Esophagus mucosa (tissue), 1 donor: ENCODE data around the gene NLRC3. TPM values are rescaled to one million over a fixed set of nuclear protein-coding genes. Genes with fewer than 3 reads are reported as not detected.
"Not testable (repeated sequence)": the region's sequence is repeated elsewhere in the genome, so short reads cannot be mapped to it uniquely, and the experiment has no call there.

Experiments used
- ATAC-seq: fragments of 200-7000 bp; cut with Tn5 transposase; one replicate; pipeline ENCODE4 v1.9.1; 2020
- total RNA-seq: library from RNA; stranded (reverse); gene quantifications from one replicate; pipeline ENCODE4 v1.2.4, GENCODE V29; 2023
- donor health status: DM: yes; HTN: yes; CAD: no.

Gene NLRC3
- total RNA-seq, 1 donor from 2014 or later, result 0.48 TPM

DNA sequence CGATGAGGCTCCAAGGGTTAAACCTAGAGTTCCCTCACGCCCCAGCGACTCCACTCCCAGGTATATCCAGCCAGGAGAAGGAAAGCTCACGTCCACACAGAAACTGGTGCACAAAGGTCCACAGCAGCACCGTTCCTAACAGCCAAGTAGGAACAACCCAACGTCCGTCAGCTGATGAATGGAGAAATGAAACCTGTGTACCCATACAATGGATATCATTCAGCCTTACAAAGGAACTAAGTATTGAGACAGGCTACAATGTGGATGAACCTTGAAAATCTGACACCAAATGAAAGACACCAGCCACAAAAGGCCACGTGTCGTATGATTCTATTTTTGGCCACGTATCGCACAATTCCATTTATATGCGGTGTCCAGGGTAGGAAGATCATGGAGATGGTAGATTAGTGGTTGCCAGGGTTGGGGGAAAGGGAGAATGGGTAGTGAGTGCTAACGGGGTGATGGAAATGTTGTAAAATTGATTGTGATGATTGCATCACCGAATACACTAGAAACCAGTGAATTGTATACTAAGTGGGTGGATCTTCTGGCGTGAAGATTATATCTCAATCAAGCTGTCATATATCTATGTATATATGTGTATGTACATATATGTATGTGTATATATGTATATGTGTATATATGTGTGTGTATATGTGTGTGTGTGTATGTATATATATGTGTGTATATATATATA, 30.1 kb downstream of the NLRC3 start:
- ATAC-seq, result no peak

DNA sequence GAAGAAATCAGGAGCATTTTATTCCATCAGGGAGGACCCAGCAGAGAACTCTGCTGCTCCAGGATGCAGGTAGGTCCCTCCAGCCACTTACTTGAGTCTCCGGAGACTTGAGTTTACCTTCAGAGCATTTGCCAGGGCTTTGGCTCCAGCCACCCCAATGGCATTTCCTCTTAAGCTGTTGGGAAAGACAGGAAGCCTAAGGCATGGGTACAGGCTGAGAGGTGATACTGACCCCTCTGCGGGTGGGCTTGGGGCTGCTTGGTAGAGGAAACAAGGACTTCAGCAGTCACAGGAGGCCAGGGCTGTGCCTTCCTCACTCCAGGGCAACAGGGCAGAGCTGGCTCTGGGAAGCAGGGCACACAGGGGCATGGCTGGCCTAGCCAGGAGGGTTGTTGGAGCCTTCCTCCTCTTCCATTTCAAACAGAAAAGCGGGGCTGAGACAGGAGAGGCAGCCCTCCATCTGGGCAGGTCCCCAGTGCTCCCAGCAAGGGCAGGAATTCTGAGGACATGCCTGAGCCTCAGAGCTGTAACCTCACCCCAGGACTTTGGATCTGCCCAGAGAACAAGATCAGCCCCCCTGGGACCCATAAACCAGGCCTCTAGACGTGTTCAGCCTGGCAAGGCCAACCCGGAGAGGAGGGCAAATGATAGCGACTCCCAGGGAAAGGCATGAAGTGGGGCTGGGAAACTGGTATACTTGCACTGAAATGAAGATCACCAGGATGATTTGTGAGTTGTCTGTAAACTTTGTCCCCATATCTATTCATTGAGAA, 34.4 kb downstream of the NLRC3 start:
- peak; percentile 31 for ATAC-seq

DNA sequence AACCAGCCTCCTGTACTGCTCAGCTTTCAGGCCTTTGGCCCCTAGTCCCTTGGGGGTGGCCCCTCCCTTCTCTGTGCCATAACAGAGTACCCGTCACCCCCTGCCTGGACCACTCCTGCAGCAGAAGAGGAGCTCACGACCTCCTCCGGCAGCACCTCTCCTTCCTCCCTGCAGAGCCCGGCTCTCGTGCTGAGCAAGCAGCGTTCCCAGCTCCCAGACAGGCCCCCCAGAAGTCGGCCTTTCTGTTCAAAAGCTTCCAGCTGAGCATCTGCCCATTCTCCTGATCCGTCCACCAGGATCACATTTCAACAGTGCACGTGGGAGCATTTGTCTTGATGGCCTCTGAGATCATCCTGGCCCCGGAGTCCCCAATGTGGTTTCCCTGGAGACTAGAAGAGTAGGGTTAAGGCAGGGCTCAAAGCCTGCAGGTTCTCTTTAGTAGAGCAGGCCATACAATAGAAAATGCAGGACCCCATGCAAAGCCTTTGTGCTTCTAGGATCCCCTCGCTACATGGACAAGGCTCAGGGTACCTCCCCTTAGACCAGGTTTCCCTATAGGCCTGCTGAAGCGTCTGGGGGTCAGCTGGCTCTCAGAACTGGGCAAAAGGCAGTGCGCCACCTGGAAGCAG, 35.6 kb downstream of the NLRC3 start:
- no peak for ATAC-seq

DNA sequence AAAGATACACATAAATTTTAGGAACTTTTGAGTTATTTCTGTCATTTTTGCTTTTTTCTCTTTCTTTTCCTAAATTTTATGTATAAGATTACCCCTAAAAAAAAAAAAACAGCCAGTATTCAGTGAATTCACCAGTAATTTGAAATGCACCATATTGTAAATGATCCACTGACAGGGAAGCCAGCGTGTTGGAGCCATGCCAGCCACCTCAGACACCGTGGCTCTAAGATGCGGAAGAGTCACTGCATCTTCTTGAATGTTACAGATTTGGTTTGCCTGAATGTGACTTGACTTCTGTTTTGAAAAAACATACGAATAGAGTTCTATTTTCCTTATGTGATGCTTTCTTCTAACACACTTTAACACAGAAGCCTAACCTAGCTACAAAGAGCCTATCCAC, 39.0 kb downstream of the NLRC3 start:
- no peak for ATAC-seq

DNA sequence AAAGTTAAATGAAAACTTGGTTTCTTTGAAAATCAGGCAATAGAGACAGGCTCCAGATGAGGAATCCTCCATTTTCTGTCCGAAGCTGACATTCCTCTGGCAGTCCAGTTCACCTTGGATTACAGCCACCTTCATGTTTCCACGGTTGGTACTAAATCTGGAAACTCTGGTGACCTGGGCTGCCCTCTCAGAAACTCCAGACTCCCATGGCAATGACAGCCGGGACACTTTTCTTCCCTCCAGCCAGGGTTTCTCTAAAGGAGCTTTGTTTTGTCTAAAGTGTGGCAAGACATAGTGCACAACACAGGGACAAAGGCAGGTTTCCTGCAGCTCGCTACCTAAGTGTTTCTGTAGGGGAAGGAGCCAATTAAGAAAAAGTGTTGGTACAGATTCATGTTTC, 40.4 kb downstream of the NLRC3 start:
- ATAC-seq, result no peak

DNA sequence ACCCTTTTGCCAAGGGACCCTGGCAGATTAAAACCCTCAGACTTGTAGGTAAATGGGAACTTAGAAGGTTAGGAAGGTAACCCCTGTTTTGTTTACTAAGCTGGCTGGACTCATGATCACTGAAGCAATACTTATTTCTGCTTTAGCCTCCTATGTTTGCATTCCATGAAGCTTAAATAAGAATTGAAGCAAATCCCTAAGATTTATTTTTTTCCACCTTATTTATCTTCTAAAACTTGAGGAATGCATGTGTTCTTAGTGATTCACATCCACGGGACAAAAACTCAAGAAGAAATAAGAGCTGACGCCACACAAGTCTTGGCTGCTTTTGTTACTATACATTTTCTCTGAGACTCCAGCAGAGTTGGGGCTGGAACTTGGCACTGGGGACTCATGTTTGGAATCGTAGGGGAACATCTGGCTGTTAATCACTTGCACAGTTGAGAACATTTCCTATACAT, 40.9 kb downstream of the NLRC3 start:
- ATAC-seq, result no peak

DNA sequence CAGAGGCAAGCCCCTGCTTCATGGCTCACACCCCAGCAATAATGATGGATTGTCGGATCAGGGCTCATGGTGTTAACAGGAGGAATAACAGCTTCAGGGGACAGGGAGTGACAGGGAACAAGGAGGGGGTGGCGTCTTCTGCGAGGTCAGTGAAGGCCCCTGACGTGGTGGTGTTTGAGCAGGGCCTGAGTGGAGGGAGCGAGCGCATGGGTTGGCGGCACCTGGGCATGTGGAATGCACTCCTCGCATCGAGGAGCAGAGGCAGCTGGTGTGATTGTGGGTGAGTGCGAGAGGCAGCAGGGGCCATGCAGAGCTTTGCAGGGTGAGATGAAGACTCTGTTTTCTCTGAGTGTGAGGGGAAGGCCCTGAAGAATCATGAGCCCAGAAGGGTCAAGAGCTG, 43.1 kb downstream of the NLRC3 start:
- no peak for ATAC-seq

DNA sequence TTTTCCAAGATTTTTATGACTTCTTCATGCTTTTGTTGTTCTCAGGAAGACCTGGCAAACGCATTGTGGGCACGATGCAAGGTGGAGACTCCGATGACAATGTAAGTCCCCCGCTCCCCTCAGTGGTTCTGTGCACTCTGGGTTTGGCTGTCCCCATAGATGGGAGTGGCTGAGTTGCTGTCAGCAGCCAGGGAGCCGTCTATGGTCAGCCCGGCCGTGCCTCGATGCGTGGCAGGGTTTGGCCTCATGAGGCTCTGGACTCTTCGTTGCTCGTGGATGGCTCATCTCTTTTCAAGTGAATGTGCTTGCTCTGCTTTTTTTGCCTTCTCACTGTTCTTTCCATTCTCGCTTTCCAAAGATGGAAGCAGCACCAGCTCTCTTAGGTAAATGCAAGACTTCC, 44.5 kb downstream of the NLRC3 start:
- no peak for ATAC-seq

DNA sequence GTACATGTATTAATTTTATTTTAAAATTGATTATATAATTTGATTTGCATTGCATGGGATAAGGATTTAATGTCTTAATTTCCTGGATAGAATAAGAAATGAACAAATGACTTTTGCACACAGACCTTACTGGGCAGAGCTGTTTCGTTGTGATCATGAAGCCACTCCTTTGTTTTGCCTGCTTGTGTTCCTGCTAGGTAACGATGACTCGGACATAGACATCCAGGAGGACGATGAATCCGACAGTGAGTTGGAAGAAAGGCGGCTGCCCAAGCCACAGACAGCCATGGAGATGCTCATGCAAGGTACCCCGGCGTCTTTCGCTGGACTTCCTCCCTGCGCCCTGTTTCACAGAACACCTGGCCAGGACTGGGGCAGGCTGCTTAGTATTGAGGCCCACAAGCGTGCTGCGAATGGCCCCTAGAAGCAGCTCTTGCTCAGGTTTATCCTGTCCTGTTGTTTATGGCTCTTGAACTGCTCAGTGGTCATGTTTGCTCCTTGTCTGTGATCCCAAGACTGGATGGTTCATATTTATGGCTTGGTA, 46.8 kb downstream of the NLRC3 start:
- ATAC-seq, result peak; percentile 63

DNA sequence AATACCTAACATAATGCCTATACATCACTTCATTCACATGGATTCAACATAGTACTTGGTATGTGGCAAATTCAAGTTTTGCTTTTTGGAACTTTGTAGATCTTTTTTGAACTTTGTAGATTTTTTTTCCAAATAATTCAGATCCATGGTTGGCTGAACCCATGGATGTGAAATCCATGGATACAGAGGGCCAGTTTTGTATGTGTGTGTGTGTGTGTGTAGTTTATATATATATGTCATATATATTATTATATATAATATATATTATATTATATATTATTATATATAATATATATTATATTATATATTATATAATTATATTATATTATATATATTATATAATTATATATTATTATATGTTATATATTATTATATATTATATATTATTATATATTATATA, 48.0 kb downstream of the NLRC3 start:
- no peak for ATAC-seq

DNA sequence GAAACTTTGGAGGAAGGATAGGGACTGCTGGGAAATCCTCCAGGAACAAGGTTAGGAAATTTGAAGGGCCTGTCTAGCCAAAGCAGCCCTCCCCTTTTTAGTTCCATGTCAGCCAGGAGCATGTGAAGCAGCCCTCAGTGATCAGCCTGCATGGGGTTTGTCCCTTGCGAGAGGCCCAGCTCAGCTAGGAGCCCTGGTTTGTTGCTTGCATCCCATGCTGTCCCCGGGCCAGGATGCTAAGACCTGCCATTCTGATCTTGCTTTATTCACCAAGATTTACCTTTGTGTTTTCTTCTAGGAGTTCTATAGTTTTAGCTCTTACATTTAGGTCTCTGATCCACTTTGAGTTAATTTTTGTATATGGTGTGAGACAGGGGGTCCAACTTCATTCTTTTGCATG, 48.8 kb downstream of the NLRC3 start:
- no peak for ATAC-seq

DNA sequence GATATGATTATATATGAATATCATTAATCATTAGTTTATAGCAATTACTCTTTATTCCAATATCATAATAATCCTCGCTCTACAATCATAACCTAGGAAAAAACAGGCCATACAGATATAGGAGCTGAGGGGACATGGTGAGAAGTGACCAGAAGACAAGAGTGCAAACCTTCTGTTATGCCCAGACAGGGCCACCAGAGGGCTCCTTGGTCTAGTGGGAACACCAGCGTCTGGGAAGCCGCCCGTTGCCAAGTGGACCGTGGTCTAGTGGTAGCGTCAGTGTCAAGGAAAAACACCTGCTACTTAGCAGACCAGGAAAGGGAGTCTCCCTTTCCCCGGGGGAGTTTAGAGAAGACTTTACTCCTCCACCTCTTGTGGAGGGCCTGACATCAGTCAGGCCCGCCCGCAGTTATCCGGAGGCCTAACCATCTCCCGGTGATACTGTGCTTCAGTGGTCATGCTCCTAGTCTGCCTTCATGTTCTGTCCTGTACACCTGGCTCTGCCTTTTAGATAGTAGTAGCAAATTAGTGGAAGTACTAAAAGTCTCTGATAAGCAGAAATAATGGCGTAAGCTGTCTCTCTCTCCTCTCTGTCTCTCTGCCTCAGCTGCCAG, 49.9 kb downstream of the NLRC3 start:
- not testable (repeated sequence) for ATAC-seq

DNA sequence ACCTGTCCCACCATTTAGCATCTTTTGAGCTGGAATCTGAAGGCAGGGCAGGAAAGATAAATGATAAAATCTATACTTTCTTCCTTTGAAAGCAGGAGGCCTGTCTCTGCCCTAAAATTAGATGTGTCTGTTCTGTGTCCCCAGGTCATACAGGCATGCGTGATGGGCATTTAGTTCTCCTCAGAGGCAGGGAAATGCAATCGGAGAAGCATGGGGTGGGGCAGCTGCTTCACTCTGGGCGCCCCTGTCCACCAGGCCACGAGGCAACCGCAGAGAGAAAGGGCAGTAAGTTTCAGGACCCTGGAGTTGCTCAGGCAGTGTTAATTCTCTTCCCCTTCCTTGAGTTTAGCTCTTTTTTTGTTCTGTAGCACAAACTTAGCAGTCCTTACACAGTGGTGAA, 51.3 kb downstream of the NLRC3 start:
- ATAC-seq, result no peak

DNA sequence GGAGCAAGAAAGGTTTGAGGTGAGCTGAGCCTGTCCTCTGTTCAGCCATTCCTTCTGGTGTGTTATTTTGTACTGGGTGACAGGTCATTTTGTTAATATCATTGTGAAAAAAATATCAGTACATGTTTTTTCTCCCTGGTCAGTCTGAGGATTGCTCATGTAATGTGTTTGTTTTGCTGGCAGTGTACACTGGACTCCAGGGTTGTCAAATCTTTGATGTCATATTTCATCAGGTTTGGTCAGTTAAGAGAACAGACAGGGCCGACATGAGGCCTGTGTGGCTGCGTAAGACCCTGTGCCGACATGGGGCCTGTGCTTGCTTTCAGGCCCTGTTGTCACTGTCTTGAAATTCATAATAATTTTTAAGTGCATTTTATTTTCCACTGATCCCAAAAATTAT, 53.9 kb downstream of the NLRC3 start:
- ATAC-seq, result no peak

DNA sequence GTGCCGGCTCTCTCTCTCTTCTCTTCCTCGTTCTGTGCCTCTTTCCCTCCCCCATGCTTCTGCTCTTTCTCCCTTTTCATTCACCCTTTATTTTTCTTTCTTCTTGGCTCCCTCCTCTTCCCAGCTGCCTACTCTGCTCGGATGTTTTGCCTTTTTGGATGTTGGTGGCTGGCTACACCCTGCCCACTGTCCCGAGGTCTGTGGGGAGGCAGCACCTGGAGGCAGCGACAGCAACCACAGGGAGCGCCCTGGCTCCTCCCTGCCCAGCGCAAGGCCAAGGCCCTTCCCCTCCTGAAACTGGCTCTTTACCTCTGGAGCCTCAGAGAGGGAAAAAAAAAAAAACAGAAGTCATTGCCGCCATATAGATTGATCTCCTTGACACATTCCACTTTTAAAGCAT, 56.4 kb downstream of the NLRC3 start:
- no peak for ATAC-seq

DNA sequence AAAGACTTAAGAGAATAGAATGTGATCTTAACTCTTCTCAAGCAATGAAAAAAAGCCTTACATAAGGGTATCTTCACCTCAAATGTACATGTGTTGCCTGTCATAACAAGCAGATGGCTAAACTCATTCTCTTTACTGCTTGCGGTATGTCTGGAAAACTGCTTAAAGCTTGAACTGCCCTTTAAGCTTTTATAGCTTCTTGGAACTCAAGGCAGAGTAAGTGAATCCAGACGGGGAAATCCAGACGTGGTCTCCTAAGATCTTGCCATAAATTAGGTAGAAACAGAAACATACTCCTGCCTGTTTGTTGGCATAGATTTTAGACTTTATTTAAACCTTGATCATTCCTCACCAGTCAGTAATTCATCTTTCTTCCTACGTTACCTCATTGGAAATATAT, 56.8 kb downstream of the NLRC3 start:
- ATAC-seq, result no peak

DNA sequence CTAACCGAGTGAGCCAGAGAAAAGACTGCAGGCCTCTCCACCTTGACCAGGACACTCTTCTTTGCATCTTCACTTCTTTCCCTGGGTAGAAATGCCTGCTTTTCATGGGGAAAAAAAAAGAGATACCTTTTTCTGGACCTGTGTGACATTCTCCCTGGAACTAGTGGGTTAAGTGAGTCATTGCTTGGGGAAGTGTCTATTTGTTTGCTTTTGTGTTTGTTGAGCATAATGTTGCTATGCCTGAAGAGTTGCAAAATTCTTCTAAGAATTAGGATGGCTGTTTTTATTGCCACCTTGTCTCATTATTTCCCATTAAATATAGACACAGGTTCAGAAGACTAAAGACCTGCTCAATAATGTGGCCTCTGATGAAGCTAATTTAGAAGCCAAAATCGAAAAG, 57.6 kb downstream of the NLRC3 start:
- ATAC-seq, result no peak

DNA sequence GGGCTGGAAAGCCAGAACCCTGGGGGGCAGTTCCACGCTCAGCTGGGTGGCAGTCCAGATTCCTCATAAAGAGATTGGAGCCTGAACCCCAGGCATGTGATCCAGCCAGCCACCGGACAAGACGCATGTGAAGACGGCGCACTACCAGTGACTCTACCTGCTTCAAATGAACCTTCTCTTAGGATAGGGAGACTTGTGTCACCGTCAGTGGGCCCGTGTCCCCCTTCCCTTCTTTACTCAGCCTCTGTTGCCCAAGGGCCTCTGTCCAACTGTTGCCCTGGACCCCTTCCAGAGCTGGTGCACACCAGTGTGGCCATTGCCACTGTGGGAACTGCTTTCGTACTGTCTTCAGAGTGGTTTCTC, 58.2 kb downstream of the NLRC3 start:
- ATAC-seq, result no peak

DNA sequence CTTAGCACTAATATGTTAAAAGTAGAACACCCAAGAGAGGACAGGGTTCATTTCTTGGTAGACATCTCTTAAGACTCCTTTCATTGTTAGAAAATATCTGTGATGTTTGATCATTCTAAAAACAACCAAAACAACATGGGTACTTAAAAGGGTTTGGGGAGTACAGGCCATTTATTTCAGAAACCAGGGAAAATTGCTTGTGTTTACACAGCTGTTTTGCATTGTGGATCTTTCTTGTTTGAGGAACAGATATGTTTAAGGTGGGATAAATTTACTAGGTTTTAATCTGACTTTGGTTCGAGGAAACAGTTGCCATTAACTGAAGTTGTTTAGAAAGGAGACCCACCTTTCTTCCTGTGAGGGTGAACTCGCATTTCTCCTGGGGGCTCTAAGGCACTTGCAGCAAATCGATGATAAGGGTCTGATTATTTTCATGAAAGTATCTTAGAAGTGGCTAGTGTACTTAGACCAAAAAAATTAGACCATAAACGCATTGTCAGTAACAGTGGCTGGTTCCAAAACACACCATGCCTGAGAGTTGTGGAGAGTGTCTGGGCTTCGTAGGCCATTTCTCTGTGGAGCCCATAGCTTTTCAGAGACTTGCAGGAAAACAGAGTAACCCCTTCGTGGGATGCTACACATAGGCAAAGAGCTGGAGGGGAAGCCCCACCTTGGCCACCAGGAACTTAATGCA, 58.8 kb downstream of the NLRC3 start:
- no peak for ATAC-seq

DNA sequence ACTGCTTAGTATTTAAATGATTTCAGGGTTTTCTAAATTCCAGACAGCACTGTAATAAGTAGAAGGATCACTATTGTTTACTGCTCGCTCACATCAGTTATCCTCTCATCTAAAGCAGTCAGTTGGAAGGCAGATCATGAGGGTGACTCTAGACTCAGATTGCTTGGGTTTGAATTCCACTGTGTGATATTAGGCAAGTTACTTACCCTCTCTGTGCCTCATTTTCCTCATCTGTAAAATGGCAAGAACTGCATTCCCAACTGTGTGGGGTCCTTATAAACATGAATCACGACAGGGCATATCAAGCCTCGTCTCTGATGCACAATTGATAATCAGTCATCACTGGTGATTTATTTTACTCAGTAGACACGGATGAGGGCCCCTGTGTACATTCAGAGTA, 61.3 kb downstream of the NLRC3 start:
- no peak for ATAC-seq

DNA sequence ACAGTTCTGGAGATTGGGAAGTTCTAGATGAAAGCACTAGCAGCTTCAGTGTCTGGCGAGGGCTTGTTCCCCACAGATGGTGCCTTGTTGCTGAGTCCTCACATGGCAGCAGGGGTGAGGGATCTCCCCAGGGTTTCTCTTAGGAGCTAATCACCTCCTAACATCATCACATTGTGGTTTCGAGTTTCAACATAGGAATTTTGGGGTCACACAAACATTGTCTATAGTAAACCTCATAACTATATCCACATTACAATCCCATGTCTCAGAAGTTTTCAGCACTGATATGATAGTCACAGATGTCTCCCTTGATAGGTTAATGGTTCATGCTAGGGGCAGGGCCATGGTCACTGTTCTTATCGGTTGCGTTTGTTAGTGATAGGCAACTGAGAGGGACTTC, 62.6 kb downstream of the NLRC3 start:
- no peak for ATAC-seq

DNA sequence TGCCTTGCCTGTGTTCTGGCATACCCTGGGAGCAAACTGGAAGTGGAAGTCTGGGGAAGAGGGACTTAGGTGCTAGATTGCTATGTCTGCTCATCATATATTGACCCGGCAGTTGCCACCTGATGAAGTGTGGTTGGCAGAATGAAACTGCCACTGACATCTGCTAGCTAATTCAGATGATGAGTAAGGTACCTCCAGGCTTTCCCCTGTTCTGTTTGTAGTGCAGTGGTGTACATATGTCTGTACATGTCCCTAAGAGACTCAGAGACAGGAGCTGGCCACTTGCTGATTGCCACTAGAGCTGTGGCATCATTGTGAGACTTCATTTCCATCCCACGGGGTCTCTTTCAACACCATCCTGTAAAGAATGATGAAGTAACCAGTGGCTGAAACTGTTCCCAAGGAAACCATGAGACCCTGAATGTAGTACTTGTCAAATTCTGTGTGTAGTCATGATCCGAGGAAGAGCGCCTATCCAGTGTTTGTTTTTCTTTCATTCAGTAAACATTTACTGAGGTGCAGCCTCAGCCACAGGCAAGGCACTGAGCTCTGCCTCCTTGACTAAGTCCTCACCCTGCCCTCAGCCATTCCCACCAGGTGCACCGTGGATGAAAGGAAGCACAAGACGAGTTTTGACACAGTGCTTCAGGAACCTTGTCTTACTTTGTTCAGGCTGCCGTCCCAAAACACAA, 63.2 kb downstream of the NLRC3 start:
- ATAC-seq, result no peak
